ENCODE data around the gene DNAJC21. TPM values are rescaled to one million over a fixed set of nuclear protein-coding genes. Genes with fewer than 3 reads are reported as not detected.
A peak's percentile ranks its signal among the peaks of the same experiment; 100 is the strongest.

Gene DNAJC21
- total RNA-seq, 1 experiment from 2014 or later = 34.7 TPM

- H3K4me3 ChIP-seq (replicated peaks in 1 of 2; ENCODE audit: low read depth in 1 of 2, low read length in 2 of 2) = no peak overlapping the region
- DNase-seq (ENCODE audit: low read depth, low spot score) (no peak), ATAC-seq (no peak)
- H3K4me2 ChIP-seq (ENCODE audit: low read length) = no peak overlapping the region
- intact Hi-C loops (cut with micrococcal nuclease) = loop anchor here (2.0 kb wide), 1 partner anchor 44 kb away; no protein-coding TSS in a partner anchor
- no peaks in the 10 kb centered on the region; a peak in 1 of 4 replicates for H3K4me1 ChIP-seq (ENCODE audit: control insufficient read depth in 1 of 2, insufficient read depth in 2 of 2, low read length in 2 of 2)
- ChIA-PET POLR2A (no interaction called here), RAD21 (ENCODE audit: low non-redundant PET in 1 of 2, low total read pairs in 2 of 2, uncharacterized antibody in 2 of 2, unreplicated experiment in 2 of 2) (no interaction called here), CTCF (interaction anchor here (1.0 to 2.4 kb wide), 3 partner anchors 9 to 528 kb away, joined by 3 to 18 read pairs (median 7); no protein-coding TSS in a partner anchor)
- no peaks in the 10 kb centered on the region for H3K9me2 ChIP-seq (ENCODE audit: insufficient read depth)
- no peaks in the 10 kb centered on the region for H3K9me3 ChIP-seq (ENCODE audit: control insufficient read depth in 1 of 2, insufficient read depth in 1 of 2, low read depth in 1 of 2, low read length in 2 of 2)
- H2AFZ ChIP-seq (ENCODE audit: low read depth, low read length, poor library complexity, severe bottlenecking) = no peak overlapping the region
- H3K79me2 ChIP-seq (ENCODE audit: insufficient read depth, low read length) = no peaks in the 10 kb centered on the region
- H3K36me3 ChIP-seq (ENCODE audit: control insufficient read depth in 1 of 2, insufficient read depth in 2 of 2, low read length in 2 of 2) = no peaks in the 10 kb centered on the region
- H3K27me3 ChIP-seq (ENCODE audit: insufficient read depth, low read length) = 0 out of 2 replicates have a peak, but pooled peaks cover 13% of the 10 kb centered on the region
- no peak for TF ChIP-seq SP1 (IDR thresholded peaks at IDR 0.05; ENCODE audit: low read depth)
- TF ChIP-seq, protein P1, sequence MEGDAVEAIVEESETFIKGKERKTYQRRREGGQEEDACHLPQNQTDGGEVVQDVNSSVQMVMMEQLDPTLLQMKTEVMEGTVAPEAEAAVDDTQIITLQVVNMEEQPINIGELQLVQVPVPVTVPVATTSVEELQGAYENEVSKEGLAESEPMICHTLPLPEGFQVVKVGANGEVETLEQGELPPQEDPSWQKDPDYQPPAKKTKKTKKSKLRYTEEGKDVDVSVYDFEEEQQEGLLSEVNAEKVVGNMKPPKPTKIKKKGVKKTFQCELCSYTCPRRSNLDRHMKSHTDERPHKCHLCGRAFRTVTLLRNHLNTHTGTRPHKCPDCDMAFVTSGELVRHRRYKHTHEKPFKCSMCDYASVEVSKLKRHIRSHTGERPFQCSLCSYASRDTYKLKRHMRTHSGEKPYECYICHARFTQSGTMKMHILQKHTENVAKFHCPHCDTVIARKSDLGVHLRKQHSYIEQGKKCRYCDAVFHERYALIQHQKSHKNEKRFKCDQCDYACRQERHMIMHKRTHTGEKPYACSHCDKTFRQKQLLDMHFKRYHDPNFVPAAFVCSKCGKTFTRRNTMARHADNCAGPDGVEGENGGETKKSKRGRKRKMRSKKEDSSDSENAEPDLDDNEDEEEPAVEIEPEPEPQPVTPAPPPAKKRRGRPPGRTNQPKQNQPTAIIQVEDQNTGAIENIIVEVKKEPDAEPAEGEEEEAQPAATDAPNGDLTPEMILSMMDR (IDR thresholded peaks at IDR 0.05 in 2 of 3, conservative IDR thresholded peaks at IDR 0.05 in 1 of 3; ENCODE audit: borderline replicate concordance in 1 of 3, insufficient read depth in 1 of 3, low read depth in 2 of 3, low read length in 2 of 3) = 0 out of 6 replicates have a peak, but pooled peaks of 1 of the 3 experiments have one; percentile 14
- no peaks in the 10 kb centered on the region for H4K20me1 ChIP-seq (ENCODE audit: insufficient read depth)
- H3K9ac ChIP-seq (ENCODE audit: low read length) = no peak overlapping the region
- no peak overlapping the region for H3K27ac ChIP-seq (ENCODE audit: low read depth, low read length)
- no TSS peak for BruUV-seq (replicated peaks)
Observed at GRCh38 chr5:35002459-35002858, 73.1 kb downstream of the DNAJC21 start.

DNA sequence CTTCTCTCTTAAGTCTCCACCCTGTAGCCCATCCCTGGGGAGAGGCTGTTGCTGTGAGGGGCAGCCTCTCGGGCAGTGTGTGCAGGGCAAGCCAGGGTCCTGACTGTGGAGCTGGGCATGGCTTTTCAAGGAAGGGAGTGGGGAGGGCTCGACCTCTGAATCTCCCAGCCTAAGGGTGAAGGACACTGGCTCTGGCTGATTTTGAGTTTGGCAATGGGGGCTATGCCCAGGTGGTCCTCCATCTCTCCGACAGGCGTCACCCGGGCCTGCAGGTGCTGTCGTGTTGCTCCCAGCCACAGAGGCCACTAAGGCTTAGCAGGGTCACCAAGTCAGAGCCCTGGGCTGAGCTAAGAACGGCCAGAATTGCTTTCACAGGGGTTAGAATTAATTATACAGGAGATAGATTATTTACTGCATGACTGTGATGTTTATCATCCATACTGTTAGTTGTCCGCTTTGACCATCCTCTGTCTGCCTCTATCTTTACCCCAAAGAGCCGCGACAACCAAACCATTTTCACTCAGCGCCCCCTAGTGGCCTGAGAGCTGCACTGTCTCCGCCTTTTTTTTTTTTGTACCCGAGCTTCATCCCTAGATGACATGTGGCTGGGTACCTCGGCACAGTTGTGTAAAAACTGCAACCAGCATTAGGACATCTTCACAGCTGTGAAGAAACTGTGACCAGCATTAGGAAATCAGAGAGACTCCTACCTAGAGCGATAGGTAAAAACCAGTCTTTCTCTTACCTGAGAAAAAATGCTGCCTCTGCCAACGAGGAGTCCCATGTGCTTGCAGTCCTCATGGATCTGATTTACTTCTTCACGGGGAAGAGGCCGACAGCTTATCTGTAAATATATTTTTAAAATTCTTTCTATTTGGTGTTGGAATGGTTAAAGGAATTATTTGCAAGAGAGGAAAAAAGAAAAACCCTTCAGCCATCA is 73.9 kb downstream of the DNAJC21 start:
- ChIA-PET POLR2A (no interaction called here), CTCF (interaction anchor here (0.6 to 2.4 kb wide), 14 partner anchors 9 to 529 kb away, joined by 3 to 18 read pairs (median 4); no protein-coding TSS in a partner anchor), RAD21 (ENCODE audit: low non-redundant PET in 1 of 2, low total read pairs in 2 of 2, uncharacterized antibody in 2 of 2, unreplicated experiment in 2 of 2) (interaction anchor here in 1 of 2 experiments (0.6 to 0.7 kb wide), 2 partner anchors 88 to 91 kb away, joined by 3 to 4 read pairs; partner anchors contain the start of genes BRIX1 and RAD1)
- Histone ChIP-seq H3K4me3 (replicated peaks in 1 of 2; ENCODE audit: low read depth in 1 of 2, low read length in 2 of 2) (no peak overlapping the region), H4K20me1 (ENCODE audit: insufficient read depth) (no peaks in the 10 kb centered on the region), H3K27ac (ENCODE audit: low read depth, low read length) (no peak overlapping the region), H3K79me2 (ENCODE audit: insufficient read depth, low read length) (no peaks in the 10 kb centered on the region), H3K9ac (ENCODE audit: low read length) (no peak overlapping the region), H3K4me2 (ENCODE audit: low read length) (peak overlapping the region; percentile 28; the same call in 1 of the 2 replicates), H3K4me1 (ENCODE audit: control insufficient read depth in 1 of 2, insufficient read depth in 2 of 2, low read length in 2 of 2) (no peaks in the 10 kb centered on the region; a peak in 1 of 4 replicates), H3K27me3 (ENCODE audit: insufficient read depth, low read length) (0 out of 2 replicates have a peak, but pooled peaks cover 15% of the 10 kb centered on the region), H2AFZ (ENCODE audit: low read depth, low read length, poor library complexity, severe bottlenecking) (peak overlapping the region; percentile 94), H3K9me3 (ENCODE audit: control insufficient read depth in 1 of 2, insufficient read depth in 1 of 2, low read depth in 1 of 2, low read length in 2 of 2) (no peaks in the 10 kb centered on the region), H3K36me3 (ENCODE audit: control insufficient read depth in 1 of 2, insufficient read depth in 2 of 2, low read length in 2 of 2) (no peaks in the 10 kb centered on the region), H3K9me2 (ENCODE audit: insufficient read depth) (no peaks in the 10 kb centered on the region)
- no TSS peak for BruUV-seq (replicated peaks)
- DNase-seq (ENCODE audit: low read depth, low spot score) (peak; percentile 29), ATAC-seq (peak; percentile 86)
- intact Hi-C loops (cut with micrococcal nuclease) = loop anchor here (1.0 to 2.0 kb wide), 3 partner anchors 44 to 529 kb away; no protein-coding TSS in a partner anchor
- TF ChIP-seq ZNF274 (IDR thresholded peaks at IDR 0.05; ENCODE audit: low read depth, low read length) = no peak
- no peak for TF ChIP-seq ZBTB33 (IDR thresholded peaks at IDR 0.05; ENCODE audit: extremely low read depth, insufficient replicate concordance, low read length)
- no peak for TF ChIP-seq SIN3A (IDR thresholded peaks at IDR 0.05; ENCODE audit: low read depth)
- TF ChIP-seq CBX3 (IDR thresholded peaks at IDR 0.05; ENCODE audit: low read depth) = no peak
- TF ChIP-seq TCF7L2 (IDR thresholded peaks at IDR 0.05; ENCODE audit: borderline replicate concordance, extremely low read depth, insufficient read depth, insufficient read length) = no peak
- TF ChIP-seq FOSL1 (IDR thresholded peaks at IDR 0.05; ENCODE audit: low read depth) = no peak
- TF ChIP-seq ZFX (IDR thresholded peaks at IDR 0.05) = no peak
- TF ChIP-seq SRF (IDR thresholded peaks at IDR 0.05; ENCODE audit: low read depth) = no peak
- no peak for TF ChIP-seq POLR2AphosphoS5 (IDR thresholded peaks at IDR 0.05; ENCODE audit: low read depth, low read length)
- no peak for TF ChIP-seq ELF1 (IDR thresholded peaks at IDR 0.05; ENCODE audit: borderline replicate concordance, low read depth)
- TF ChIP-seq, protein P2, sequence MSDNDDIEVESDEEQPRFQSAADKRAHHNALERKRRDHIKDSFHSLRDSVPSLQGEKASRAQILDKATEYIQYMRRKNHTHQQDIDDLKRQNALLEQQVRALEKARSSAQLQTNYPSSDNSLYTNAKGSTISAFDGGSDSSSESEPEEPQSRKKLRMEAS (IDR thresholded peaks at IDR 0.05) = peak; percentile 50; the same call in 1 of the 2 replicates
- TF ChIP-seq RAD21 (IDR thresholded peaks at IDR 0.05; ENCODE audit: low read depth) = peak; percentile 77
